Limb (tissue), 2 donors: ENCODE data around the gene CNTNAP1.
"Not testable (repeated sequence)": the region's sequence is repeated elsewhere in the genome, so short reads cannot be mapped to it uniquely, and the experiment has no call there.

Experiments used
- DNase-seq, 2 donors: peaks; one replicate each; pipeline ENCODE4 v3.0.0-alpha.2; 2016; ENCODE audit errors: extremely low spot score in 2 of 2

CNTNAP1 gene

GRCh38 chr17:42740699-42741098, 58.4 kb downstream of the CNTNAP1 start:
- DNase-seq: no peak

DNA sequence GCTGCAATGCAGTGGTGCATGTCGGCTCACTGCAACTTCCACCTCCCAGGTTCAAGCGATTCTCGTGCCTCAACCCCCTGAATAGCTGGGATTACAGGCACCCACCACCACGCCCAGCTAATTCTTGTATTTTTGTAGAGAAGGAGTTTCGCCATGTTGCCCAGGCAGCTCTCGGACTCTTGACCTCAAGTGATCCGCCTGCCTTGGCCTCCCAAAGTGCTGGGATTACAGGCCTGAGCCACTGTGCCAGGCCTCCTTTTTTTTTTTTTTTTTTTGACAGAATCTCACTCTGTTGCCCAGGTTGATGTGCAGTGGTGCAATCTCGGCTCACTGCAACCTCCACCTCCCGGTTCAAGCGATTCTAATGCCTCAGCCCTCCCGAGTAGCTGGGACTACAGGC, 60.6 kb downstream of the CNTNAP1 start:
- not testable (repeated sequence) for DNase-seq

- DNase-seq: no peak
These were observed 61.4 kb downstream of the CNTNAP1 start for GRCh38 chr17:42743595-42744282.

GRCh38 chr17:42744283-42744805, 62.0 kb downstream of the CNTNAP1 start:
- DNase-seq: no peak

GRCh38 chr17:42744806-42745617, 62.7 kb downstream of the CNTNAP1 start, which contains the start of gene EZH1:
TSS of gene EZH1 (minus strand) at chr17:42745040. CDS start at chr17:42728941, 16,099 bp downstream.
- DNase-seq: peak; percentile 93 to 96

DNA sequence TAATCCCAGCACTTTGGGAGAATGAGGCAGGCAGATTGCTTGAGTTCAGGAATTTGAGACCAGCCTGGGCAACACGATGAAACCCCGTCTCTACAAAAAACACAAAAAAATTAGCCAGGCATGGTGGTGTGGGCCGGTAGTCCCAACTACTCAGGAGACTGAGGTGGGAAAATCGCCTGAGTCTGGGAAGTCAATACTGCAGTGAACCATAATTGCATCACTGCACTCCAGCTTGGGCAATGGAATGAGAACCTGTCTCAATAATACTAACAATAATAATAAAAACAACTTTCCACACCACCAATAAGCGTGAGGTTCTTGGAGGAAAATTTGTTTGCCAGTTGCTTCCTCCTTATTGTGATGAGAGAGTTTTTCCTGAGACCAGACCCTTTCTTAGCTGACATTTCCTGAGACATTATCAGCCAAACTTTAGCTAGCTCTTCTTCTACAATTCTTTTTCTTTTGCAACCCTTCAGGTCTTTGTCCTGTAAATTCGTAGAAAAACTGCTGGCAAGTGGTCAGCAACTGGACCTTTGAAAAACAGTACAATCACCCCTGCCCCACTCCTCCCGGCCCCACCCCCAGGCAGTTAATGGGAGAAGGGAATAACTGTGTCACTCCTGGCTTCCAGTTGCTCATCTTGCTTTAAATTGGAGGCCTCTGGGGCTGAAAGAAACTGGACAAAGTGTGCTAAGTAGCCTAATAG, 66.0 kb downstream of the CNTNAP1 start:
- DNase-seq: no peak

- no peak for DNase-seq
These were observed 66.8 kb downstream of the CNTNAP1 start for GRCh38 chr17:42748908-42749798.
